H54 (cell line): Measurements from ENCODE around the gene SERPINF2.
"Not testable (repeated sequence)": the region's sequence is repeated elsewhere in the genome, so short reads cannot be mapped to it uniquely, and the experiment has no call there.

Experiments used
- DNase-seq: peaks from one replicate; pipeline ENCODE4 v3.0.0; 2011; ENCODE audit warnings: low spot score, mixed read lengths; ENCODE audit not compliant: insufficient read length
- FAIRE-seq: peaks from 3 replicates; lab custom pipeline; 2011; peaks lifted over from hg19 to GRCh38; lab: Jason Lieb, UNC
- POLR2A ChIP-seq: IDR thresholded peaks from 2 replicates; pipeline ENCODE4 v1.6.1; 2011; ENCODE audit warnings: low read depth, mild to moderate bottlenecking, low read length

Gene SERPINF2

DNA sequence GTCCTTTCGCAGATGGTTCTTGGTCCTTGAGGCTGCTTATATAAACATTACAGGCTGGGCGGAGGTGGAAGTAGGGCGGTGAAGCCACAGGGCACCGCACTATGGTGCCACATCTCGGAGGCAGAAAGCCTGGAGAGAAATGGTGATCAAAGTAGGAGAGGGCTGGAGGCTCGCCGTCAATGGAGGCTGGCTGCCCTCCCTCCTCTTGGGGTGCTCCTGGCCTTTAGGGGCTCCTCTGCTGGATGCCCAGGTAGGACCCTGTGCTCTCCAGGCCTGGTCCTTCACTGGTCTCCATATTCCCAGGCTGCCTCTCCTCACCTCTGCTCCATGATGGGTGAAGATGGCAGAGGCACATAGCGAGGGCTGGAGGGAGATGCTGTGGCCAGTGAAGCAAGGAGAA is 30.4 kb upstream of the SERPINF2 start:
- no peak for DNase-seq

DNA sequence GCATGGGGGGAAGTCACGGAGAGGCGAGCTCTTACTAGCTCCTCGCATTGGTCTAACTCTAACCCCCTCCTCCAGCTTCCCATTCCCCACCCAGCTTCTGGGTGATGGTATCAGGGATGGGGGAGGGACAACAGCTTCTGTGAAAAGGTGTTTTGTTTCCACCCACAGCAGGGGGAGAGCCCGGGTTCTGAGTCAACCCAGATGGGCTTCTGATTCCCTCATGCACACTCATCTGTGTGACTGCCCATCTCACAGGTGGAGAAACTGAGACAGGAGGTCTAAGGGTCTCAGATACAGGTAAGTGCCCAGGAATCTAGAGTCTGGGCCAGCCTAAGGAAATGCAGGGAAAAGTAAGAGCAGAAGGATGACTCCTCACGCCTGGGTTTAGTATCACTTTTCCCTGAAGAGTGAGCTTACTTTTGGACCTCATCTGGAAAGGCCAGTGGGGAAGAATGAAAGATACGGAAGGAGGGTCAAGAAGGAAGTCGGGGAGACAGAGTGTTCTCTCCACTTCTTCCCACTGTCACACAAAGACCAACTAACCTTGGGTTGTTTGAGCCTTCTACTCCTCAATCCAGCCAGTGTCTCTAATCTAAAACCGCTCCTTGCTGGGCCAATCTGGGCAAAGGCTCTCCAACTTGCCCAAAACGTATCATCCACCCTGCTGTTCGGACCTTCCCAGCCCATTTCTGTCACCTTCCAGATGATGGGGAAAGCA is 29.4 kb upstream of the SERPINF2 start:
- no peak for TF ChIP-seq POLR2A
- DNase-seq (no peak), FAIRE-seq (no peak)

More for the DNA sequence above, 30.4 kb upstream of the SERPINF2 start:
- no peak for TF ChIP-seq POLR2A
- FAIRE-seq: no peak

DNA sequence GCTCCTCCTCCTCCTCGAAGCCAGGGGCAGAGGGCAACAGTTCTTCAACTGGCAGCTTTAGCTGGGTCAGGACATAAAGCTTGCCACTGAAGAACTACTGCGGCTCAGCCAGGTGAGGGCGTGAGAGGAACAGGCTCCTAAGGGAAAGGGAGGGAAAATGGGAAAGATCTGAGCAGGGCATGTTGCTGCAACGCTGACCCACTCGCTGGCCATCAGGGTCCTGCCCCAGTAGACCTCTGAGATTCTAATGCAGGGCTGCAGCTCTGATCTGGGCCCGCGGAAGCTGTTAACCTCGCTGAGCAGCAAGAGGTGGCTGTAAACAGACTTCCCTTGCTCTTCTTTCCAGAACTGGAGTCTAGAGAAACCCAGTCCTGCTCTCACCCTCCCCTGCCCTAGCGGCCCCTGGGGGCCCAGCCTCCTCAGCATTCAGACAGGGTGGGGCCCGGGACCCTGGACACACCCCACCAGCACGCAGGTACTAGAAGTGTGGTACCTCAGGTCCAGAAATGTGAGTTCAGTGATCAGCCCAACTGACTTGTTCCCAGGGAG is 28.7 kb upstream of the SERPINF2 start:
- DNase-seq: no peak
- FAIRE-seq: no peak

DNA sequence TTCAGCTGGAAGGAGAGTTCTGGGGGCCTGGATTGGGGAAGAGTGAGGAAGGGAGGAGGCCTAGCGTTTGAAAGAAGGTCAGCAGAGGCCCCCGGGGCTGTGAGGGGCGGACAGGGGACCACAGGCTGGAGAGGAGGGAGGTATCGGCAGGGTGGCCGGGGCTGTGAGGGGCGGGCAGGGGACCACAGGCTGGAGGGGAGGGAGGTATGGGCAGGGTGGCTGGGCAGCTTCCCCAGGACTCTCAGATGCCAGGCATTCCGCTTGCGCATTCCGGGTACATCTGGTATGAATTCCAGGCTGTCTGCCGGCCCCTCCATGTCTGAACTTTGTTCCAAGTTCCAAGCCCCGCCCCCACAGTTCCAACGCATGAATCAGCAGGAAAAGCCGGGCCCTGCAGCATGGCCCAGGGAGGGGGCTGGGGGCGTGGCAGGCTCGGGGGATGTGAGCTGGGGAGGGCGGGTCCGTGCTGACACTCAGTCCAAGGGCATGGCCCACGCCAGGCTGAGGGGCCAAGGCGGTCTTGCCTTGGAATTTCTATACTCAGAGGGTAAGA is 28.2 kb upstream of the SERPINF2 start:
- no peak; the same call in 1 of the 2 replicates for TF ChIP-seq POLR2A
- FAIRE-seq: no peak

More for the DNA sequence above, 28.7 kb upstream of the SERPINF2 start:
- no peak for TF ChIP-seq POLR2A

DNA sequence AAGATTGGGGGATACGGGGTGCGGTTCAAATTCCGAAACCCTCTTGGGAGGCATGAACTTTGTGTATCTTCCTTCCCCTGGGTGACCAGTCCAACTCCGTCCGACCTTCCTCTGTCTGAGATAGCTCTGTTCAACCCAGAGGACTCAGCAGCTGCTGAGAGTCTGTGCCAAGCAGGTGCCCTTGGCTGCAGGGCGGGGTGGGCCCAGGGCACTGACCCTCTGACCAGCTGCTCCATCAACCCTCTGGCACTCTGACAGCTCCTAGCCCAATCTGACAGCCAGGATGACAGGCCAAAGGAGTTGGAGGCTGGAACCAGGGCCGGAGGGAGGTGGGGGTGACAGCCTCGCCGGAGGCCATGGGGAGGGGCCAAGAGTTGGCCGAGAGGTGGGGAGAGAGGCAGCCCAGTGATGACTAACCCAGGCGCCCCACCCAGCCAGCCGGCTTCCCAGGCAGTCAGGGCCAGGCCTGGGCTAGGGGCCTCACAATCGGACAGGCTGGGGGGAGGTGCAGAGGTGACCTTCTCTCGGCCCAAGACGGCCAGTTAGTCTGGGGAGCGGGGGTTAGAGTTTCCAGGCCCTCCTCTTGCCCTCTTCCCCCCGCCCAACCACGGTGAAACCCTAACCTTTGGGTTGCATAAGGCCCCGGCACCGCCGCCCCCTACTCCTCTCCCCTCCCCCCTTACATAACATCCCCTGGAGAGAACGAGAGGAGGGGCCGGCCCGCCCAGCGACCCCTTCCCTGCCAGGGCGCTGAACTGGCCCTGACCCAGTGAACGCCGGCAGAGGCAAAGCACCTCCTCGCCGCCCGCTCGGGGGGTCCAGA is 27.5 kb upstream of the SERPINF2 start:
- DNase-seq (peak; percentile 82), FAIRE-seq (no peak)
- TF ChIP-seq POLR2A: peak; percentile 54; the same call in 1 of the 2 replicates

More for the DNA sequence above, 28.2 kb upstream of the SERPINF2 start:
- peak; percentile 85 for DNase-seq

DNA sequence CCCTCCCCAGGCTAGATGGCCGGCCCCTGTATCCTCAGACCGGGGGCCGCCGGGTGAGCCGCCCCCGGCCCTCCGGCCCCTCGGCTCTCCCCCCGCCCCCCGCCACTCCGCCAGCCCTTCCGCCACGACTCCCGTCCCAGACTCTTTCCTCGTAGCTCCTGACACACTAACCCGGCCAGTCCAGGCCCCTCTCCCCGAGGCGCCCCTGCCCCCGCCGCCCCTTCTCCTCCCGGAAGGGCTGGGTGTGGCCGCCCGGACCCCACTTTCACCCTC is 26.9 kb upstream of the SERPINF2 start:
- TF ChIP-seq POLR2A: no peak
- no peak for FAIRE-seq

DNA sequence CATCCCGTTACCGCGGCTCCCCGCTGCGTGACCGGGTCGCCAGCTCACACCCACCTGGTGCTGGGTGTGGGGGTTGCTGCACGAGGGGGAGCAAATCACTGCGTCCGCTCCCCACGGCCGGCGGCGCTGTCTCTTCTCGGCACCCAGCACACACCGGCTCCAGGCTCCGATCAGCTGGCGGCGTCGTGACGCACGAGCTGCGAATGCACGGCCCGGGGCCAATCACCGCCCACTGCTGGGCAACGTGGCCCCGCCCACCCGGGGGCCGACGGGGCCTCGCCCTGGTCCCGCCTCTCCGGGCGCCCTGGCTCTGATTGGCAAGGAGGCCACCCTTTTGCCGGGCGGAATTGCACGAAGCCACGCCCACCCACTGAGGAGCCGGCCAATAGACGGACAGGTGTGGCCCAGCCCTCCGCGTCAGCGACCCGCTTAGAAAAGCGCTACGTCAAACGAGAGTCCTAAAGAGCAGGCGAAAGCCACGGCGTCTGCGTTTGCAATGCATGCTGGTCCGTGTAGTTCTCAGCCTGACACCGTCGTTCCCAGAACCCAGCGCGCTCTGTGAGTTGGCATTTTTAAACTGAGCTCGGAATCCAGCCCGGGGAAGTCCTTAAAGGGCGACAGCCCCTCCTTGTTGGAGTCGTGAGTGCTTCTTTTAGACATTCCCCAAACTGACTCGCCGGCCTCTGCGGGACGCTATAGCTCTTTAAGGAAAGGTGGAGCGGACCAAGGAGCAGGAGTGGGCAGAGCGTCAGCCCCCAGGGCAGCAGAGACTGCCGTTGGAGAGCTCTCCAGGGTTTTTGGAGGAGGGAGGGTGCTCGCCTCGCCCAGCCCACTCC is 26.4 kb upstream of the SERPINF2 start:
- peak; percentile 96 for DNase-seq
- peak; percentile 100 for TF ChIP-seq POLR2A
- FAIRE-seq: peak; percentile 79

More for the DNA sequence above, 26.9 kb upstream of the SERPINF2 start:
- no peak for DNase-seq

DNA sequence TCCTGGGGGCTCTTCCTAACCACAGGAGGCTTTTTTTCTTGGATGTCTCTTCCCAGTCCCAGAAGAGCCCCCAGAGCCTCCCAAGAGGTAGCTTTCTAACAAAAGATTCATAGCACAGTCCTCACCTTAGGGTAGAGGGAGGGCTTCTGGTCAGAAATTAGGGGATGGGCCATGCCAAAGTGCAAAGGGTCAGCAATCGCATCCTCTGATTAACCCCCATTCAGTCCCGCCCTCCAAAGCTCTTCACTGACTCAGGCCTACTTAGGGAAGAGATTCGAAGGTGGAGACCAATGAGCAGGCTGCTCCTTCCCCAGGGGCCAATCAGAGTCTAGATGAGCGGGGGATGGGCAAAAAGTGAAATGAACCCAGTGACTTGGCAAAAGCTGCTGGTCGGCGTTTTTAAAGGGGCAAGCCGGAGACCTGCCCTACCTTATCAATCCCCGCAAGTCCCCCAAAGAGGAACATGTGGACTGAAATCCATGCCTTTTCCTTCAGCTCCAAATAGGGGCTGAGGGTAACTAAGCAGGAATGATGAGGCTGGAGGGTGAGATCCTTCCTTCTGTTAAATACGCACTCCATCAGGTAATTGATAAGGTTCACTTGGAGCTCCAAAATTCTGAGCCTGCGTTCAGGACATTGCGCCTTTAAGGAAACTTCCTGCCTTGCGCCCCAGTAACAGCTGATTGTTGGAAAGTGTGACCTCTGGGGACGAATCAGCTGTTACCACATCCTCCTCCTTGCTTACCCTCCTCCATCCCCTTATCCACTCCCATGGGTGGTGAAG is 25.6 kb upstream of the SERPINF2 start:
- peak; percentile 24; the same call in 1 of the 2 replicates for TF ChIP-seq POLR2A
- DNase-seq: peak; percentile 97
- FAIRE-seq: peak; percentile 71

DNA sequence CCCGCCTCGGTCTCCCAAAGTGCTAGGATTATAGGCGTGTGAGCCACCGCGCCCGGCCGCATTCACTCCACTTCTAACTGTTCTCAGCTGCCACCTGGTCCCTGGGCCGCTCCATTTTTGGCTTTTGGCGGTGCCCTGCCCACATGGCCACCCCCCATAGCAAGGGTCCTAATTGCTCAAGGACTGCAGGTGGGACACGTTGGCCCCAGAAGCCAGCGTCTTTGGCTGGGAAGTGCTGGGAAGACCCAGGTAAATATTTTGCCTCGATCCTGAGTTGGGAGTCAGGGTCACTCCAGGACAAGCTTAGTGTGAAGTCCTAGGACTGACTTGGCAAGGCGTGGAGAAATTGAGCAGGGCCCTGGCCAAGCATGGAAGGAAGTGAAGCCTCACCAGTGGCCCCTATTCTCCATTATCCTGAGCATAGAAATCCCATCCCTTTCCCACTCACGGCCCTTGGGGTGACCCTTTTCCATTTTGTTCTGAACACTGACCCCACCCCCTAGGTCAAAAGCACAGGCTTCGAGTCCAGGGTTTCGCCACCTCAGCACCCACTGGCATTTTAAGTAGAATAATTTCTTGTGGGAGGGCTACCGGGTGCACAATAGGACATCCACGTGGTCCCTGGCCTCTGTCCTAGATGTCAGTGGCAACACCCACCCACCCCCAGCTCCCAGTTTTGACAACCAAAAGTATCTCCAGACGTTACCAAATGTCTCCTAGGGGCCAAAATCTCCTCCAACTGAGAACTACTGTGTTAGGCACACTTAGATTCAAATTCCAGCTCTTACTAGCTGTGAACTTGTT is 24.1 kb upstream of the SERPINF2 start:
- FAIRE-seq: no peak
- DNase-seq: no peak
- no peak for TF ChIP-seq POLR2A

DNA sequence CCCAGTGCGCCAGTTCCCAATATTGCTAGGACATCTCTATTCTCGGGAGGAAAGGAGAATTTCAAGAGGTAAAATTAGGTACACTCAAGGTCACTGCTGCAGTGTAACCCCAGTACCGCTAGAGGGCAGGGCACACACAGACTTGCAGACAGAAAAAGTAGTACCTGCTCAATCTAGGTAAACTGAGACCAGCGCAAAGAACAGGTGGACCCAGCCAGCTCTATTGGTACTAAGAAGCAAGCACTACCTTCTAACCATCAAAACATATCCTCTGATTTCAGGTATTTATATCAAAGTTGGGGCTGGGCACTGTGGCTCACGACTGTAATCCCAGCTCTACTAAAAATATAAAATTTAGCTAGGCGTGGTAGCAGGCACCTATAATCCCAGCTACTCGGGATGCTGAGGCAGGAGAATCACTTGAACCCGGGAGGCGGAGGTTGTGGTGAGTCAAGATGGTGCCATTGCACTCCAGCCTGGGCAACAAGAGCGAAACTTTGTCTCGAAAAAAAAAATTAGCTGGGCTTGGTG is 21.8 kb upstream of the SERPINF2 start:
- DNase-seq (no peak), FAIRE-seq (no peak)
- TF ChIP-seq POLR2A: no peak

DNA sequence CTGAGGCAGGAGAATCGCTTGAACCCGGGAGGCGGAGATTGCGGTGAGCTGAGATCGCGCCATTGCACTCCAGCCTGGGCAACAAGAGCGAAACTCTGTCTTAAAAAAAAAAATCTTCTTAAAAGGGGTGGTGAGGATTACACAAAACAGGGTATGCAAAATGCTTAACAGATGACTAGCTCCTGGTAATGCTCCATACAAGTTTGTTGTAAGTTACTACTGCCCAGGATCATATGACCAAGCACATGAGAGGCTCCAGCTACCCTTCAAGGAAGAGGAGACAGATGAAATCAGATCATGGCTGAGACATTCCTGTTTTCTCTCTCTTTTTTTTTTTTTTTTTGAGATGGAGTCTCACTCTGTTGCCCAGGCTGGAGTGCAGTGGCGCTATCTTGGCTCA is 20.6 kb upstream of the SERPINF2 start:
- FAIRE-seq, DNase-seq: not testable (repeated sequence)

DNA sequence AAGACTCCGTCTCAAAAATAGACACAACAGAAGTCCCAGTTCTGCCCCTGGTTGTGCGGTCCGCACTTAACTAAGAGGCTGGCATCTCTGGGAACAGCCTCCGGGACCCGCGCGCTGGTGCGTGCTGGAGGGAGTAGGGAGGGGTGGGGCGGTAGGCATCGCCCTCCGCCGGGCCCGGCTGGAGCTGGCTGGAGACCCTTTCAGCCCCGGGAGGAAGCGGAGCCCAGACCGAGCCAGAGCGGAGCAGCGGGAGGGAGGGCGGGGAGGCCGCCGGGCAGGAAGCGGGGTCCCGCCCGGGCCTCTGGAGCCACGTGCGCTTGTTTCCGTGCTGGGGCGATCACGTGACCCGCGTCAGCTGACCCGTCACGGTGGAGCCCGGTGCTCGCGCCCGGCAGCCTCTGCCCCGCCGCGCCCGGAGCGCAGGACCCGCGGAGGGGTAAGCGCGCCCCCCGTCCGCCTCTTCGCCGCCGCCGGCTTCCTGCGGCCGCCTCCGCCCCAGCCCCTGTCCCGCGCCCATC is 18.3 kb upstream of the SERPINF2 start, which contains the start of gene WDR81:
Gene WDR81 (plus strand): TSS at position 354 of the 518 bp plus-strand sequence. CDS start 256 bp downstream, outside the sequence.
- DNase-seq (peak; percentile 78), FAIRE-seq (no peak)
- peak; percentile 44; the same call in 1 of the 2 replicates for TF ChIP-seq POLR2A
